Measurements from ENCODE around the gene SYCE3.
"Not testable (repeated sequence)": the region's sequence is repeated elsewhere in the genome, so short reads cannot be mapped to it uniquely, and the experiment has no call there.

Gene SYCE3

GRCh38 chr22:50529416-50529896, 33.3 kb downstream of the SYCE3 start:
- DNase-seq: no peak

GRCh38 chr22:50528682-50529415, 33.9 kb downstream of the SYCE3 start:
- no peak for DNase-seq

GRCh38 chr22:50527921-50528681, 34.6 kb downstream of the SYCE3 start:
- no peak for DNase-seq

- no peak for DNase-seq
These were observed 35.6 kb downstream of the SYCE3 start for GRCh38 chr22:50526834-50527801.

GRCh38 chr22:50526108-50526833, 36.4 kb downstream of the SYCE3 start:
- DNase-seq: peak; percentile 26

- no peak for DNase-seq
These were observed 36.9 kb downstream of the SYCE3 start for GRCh38 chr22:50525858-50526107.

GRCh38 chr22:50525104-50525857, 37.4 kb downstream of the SYCE3 start, which contains the start of gene SCO2:
SCO2 (minus strand) TSS chr22:50525598; CDS start chr22:50524411, 1,187 bp downstream.
- DNase-seq: peak; percentile 95

- no peak for DNase-seq
These were observed 38.0 kb downstream of the SYCE3 start for GRCh38 chr22:50524676-50525103.

- DNase-seq: no peak
These were observed 38.7 kb downstream of the SYCE3 start for GRCh38 chr22:50523806-50524675.

- DNase-seq: no peak
These were observed 39.3 kb downstream of the SYCE3 start for GRCh38 chr22:50523458-50523805.

GRCh38 chr22:50522806-50523438, 39.8 kb downstream of the SYCE3 start:
- DNase-seq: no peak

- DNase-seq: no peak
These were observed 40.4 kb downstream of the SYCE3 start for GRCh38 chr22:50522208-50522805.

- DNase-seq: no peak
These were observed 41.0 kb downstream of the SYCE3 start for GRCh38 chr22:50521710-50522109.

GRCh38 chr22:50520826-50521453, 41.8 kb downstream of the SYCE3 start:
- no peak for DNase-seq

- DNase-seq: not testable (repeated sequence)
These were observed 42.5 kb downstream of the SYCE3 start for GRCh38 chr22:50520184-50520583.

- no peak for DNase-seq
These were observed 43.6 kb downstream of the SYCE3 start for GRCh38 chr22:50519151-50519550.

GRCh38 chr22:50518606-50519005, 44.1 kb downstream of the SYCE3 start:
- DNase-seq: no peak

- DNase-seq: no peak
These were observed 45.0 kb downstream of the SYCE3 start for GRCh38 chr22:50517495-50518260.

All from amniotic stem cell (primary cell).